Measurements from ENCODE around the gene DGCR6L. TPM values are rescaled to one million over a fixed set of nuclear protein-coding genes. Genes with fewer than 3 reads are reported as not detected.
"Not testable (repeated sequence)": the region's sequence is repeated elsewhere in the genome, so short reads cannot be mapped to it uniquely, and the experiment has no call there.

DGCR6L gene
- total RNA-seq, 2 experiments from 2014 or later: 22.5 to 37.8 TPM

DNA sequence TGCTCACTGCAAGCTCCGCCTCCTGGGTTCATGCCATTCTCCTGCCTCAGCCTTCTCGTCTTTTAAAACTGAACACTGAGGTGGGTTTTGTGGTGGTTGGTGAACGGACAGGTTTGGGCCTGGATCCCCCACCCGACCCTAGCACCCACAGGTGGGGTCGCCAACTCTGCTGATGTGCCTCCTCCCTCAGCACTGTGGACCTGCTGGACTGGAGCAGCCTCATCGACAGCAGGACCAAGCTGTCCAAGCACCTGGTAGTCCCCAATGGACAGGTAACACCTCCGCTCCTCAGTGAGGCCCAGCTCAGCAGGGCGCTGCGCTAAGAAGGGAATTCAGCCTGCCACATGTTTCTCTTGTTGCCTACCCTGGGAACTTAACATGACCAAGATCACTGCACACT lies 15.2 kb downstream of the DGCR6L start:
- Histone ChIP-seq H3K27ac (ENCODE audit: low read depth, low read length, poor library complexity, severe bottlenecking) (no peak overlapping the region), H2AFZ (ENCODE audit: low read length) (no peak overlapping the region), H3K4me3 (ENCODE audit: low read depth, low read length, poor library complexity, severe bottlenecking) (no peak overlapping the region), H3K9me3 (ENCODE audit: low read length) (no peaks in the 10 kb centered on the region), H3K4me2 (ENCODE audit: low read length) (no peak overlapping the region), H3K36me3 (ENCODE audit: insufficient read depth, low read length) (no peaks in the 10 kb centered on the region), H3K4me1 (ENCODE audit: insufficient read depth, low read length, poor library complexity, severe bottlenecking) (no peaks in the 10 kb centered on the region), H3K9me2 (ENCODE audit: insufficient read depth, low read length) (no peaks in the 10 kb centered on the region), H3K79me2 (ENCODE audit: insufficient read depth, low read depth, low read length) (no peaks in the 10 kb centered on the region), H4K20me1 (ENCODE audit: insufficient read depth, low read length) (no peaks in the 10 kb centered on the region)
- intact Hi-C loops (cut with micrococcal nuclease; ENCODE audit: unreplicated experiment): no loop called here
- ChIA-PET CTCF (ENCODE audit: unreplicated experiment) (no interaction called here), POLR2A (no interaction called here)
- BruUV-seq (replicated peaks): no TSS peak
- TF ChIP-seq EZH2phosphoT487 (IDR thresholded peaks at IDR 0.05; ENCODE audit: borderline replicate concordance, low read depth, low read length): no peak
- TF ChIP-seq, protein P1, sequence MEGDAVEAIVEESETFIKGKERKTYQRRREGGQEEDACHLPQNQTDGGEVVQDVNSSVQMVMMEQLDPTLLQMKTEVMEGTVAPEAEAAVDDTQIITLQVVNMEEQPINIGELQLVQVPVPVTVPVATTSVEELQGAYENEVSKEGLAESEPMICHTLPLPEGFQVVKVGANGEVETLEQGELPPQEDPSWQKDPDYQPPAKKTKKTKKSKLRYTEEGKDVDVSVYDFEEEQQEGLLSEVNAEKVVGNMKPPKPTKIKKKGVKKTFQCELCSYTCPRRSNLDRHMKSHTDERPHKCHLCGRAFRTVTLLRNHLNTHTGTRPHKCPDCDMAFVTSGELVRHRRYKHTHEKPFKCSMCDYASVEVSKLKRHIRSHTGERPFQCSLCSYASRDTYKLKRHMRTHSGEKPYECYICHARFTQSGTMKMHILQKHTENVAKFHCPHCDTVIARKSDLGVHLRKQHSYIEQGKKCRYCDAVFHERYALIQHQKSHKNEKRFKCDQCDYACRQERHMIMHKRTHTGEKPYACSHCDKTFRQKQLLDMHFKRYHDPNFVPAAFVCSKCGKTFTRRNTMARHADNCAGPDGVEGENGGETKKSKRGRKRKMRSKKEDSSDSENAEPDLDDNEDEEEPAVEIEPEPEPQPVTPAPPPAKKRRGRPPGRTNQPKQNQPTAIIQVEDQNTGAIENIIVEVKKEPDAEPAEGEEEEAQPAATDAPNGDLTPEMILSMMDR (conservative IDR thresholded peaks at IDR 0.05; ENCODE audit: low read length): no peak
- no peak for DNase-seq (ENCODE audit: low spot score)

DNA sequence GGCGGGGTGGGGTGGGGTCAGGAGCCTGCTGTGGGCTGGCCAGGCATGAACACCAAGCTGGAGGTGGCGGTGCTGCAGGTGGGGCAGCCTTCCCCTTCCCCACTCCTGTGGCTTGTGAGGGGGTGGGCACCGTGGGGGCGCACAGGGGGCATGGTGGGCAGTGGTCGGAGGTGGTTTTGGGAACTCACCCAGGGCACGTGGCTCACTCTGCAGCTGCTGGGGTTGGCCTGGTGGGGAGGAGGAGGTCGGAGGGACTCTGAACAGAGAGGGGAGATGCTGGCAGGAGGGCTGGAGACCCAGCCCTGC lies 16.7 kb downstream of the DGCR6L start:
- H4K20me1 ChIP-seq (ENCODE audit: insufficient read depth, low read length); intact Hi-C loops (cut with micrococcal nuclease; ENCODE audit: unreplicated experiment); POLR2A ChIA-PET; CTCF ChIA-PET (ENCODE audit: unreplicated experiment); H3K79me2 ChIP-seq (ENCODE audit: insufficient read depth, low read depth, low read length); H3K4me1 ChIP-seq (ENCODE audit: insufficient read depth, low read length, poor library complexity, severe bottlenecking); H3K27ac ChIP-seq (ENCODE audit: low read depth, low read length, poor library complexity, severe bottlenecking); H3K9me3 ChIP-seq (ENCODE audit: low read length); H3K36me3 ChIP-seq (ENCODE audit: insufficient read depth, low read length); BruUV-seq (replicated peaks); DNase-seq (ENCODE audit: low spot score); H3K9me2 ChIP-seq (ENCODE audit: insufficient read depth, low read length); H3K4me2 ChIP-seq (ENCODE audit: low read length); H2AFZ ChIP-seq (ENCODE audit: low read length); H3K4me3 ChIP-seq (ENCODE audit: low read depth, low read length, poor library complexity, severe bottlenecking): not testable (repeated sequence)

DNA sequence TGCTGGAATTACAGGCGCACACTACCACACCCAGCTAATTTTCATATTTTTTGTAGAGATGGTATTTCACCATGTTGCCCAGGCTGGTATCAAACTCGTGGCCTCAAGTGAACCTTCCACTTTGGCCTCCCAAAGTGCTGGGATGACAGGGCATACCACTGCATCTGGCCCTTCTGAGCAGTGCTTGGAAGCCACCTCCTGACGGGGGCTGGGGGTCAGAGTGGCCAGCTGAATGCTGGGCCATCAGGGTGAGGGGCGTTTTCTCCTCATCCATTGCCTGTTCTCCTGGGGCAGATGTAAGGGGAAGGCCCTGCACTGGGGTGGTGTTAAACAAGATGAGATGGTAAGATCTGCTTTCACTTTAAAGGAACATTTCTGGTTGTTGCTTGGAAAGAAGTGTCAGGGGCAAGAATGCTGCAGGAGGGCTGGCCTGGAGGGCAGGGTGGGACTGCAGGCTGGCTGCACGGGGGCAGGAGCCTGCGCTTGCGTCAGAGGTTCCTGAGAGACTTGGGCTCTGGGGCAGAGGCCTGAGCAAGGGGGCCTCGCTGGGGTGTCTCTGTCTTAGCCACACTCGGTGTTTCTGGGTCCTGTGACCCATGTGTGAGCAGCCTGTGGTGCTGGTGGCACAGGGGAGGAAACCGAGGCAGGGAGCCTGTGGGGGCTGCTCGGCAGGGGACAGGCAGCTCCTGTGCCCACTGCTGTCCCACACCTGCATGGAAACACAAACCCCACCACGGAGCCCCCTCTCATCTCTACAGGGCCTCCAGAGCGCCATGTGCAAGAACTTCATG lies 17.2 kb downstream of the DGCR6L start:
- BruUV-seq (replicated peaks): no TSS peak
- Histone ChIP-seq H3K9me2 (ENCODE audit: insufficient read depth, low read length) (no peaks in the 10 kb centered on the region), H4K20me1 (ENCODE audit: insufficient read depth, low read length) (no peaks in the 10 kb centered on the region), H3K9me3 (ENCODE audit: low read length) (no peaks in the 10 kb centered on the region), H3K36me3 (ENCODE audit: insufficient read depth, low read length) (no peaks in the 10 kb centered on the region), H3K79me2 (ENCODE audit: insufficient read depth, low read depth, low read length) (no peaks in the 10 kb centered on the region), H3K4me3 (ENCODE audit: low read depth, low read length, poor library complexity, severe bottlenecking) (no peak overlapping the region), H3K27ac (ENCODE audit: low read depth, low read length, poor library complexity, severe bottlenecking) (no peak overlapping the region), H3K4me2 (ENCODE audit: low read length) (no peak overlapping the region), H3K4me1 (ENCODE audit: insufficient read depth, low read length, poor library complexity, severe bottlenecking) (no peaks in the 10 kb centered on the region), H2AFZ (ENCODE audit: low read length) (no peak overlapping the region)
- DNase-seq (ENCODE audit: low spot score): no peak
- ChIA-PET POLR2A (no interaction called here), CTCF (ENCODE audit: unreplicated experiment) (no interaction called here)
- TF ChIP-seq, protein P1 (conservative IDR thresholded peaks at IDR 0.05; ENCODE audit: low read length): no peak
- TF ChIP-seq EZH2phosphoT487 (IDR thresholded peaks at IDR 0.05; ENCODE audit: borderline replicate concordance, low read depth, low read length): no peak
- intact Hi-C loops (cut with micrococcal nuclease; ENCODE audit: unreplicated experiment): no loop called here

Measured in OCI-LY7 (cell line).